ENCODE results near the gene HS3ST5.

- no peak for TF ChIP-seq TAF1 (IDR thresholded peaks at IDR 0.05; ENCODE audit: borderline replicate concordance, insufficient read depth, low read length)
- no peak for TF ChIP-seq POLR2AphosphoS5 (IDR thresholded peaks at IDR 0.05; ENCODE audit: low read depth, low read length)
- TF ChIP-seq SIN3A (IDR thresholded peaks at IDR 0.05; ENCODE audit: borderline replicate concordance, insufficient read depth, low read length) = no peak
- no peak for TF ChIP-seq REST (IDR thresholded peaks at IDR 0.05; ENCODE audit: insufficient read depth in 1 of 2, low read depth in 2 of 2, low read length in 2 of 2)
- no peak for TF ChIP-seq FOXP2 (optimal IDR thresholded peaks at IDR 0.05; ENCODE audit: borderline replicate concordance, extremely low read depth, extremely low read length, insufficient read depth)
These were observed 68.0 kb downstream of the HS3ST5 start for GRCh38 chr6:114274836-114275235.

Data from PFSK-1 (cell line).